H9 (cell line): ENCODE data around the gene ACTN4. TPM values are rescaled to one million over a fixed set of nuclear protein-coding genes. Genes with fewer than 3 reads are reported as not detected.

Experiments
- DNase-seq: peaks from one replicate; pipeline ENCODE4 v3.0.0-alpha.2; 2017
- H2AFZ ChIP-seq: one replicate; pipeline ENCODE4 v1.6.1; 2013; ENCODE audit warnings: mild to moderate bottlenecking, low read length, control low read depth, moderate library complexity
- H2AK5ac ChIP-seq: 2 replicates; pipeline ENCODE4 v1.6.1; 2013; ENCODE audit warnings: low read length, control low read depth, mixed read lengths; ENCODE audit not compliant: insufficient read length
- H2BK120ac ChIP-seq: one replicate; pipeline ENCODE4 v1.6.1; 2013; ENCODE audit warnings: low read depth, mild to moderate bottlenecking, low read length, control low read depth, inconsistent platforms; ENCODE audit not compliant: poor library complexity, severe bottlenecking
- H2BK12ac ChIP-seq: 2 replicates; pipeline ENCODE4 v1.6.1; 2013; ENCODE audit warnings: low read length, control low read depth, mixed read lengths, low read depth; ENCODE audit not compliant: insufficient read length
- H2BK15ac ChIP-seq: 2 replicates; pipeline ENCODE4 v1.6.1; 2013; ENCODE audit warnings: low read depth, low read length, control low read depth
- H2BK20ac ChIP-seq: one replicate; pipeline ENCODE4 v1.6.1; 2013; ENCODE audit warnings: low read depth, mild to moderate bottlenecking, low read length, control low read depth, inconsistent platforms; ENCODE audit not compliant: poor library complexity, severe bottlenecking
- H2BK5ac ChIP-seq: 2 replicates; pipeline ENCODE4 v1.6.1; 2013; ENCODE audit warnings: low read length, control low read depth, mixed read lengths; ENCODE audit not compliant: insufficient read length
- H3K14ac ChIP-seq: 2 replicates; pipeline ENCODE4 v1.6.1; 2013; ENCODE audit warnings: low read length, control low read depth; ENCODE audit not compliant: insufficient read depth
- H3K18ac ChIP-seq: 2 replicates; pipeline ENCODE4 v1.6.1; 2013; ENCODE audit warnings: low read depth, mild to moderate bottlenecking, mixed read lengths, low read length, control low read depth; ENCODE audit not compliant: insufficient read length
- H3K23ac ChIP-seq: 2 replicates; pipeline ENCODE4 v1.6.1; 2013; ENCODE audit warnings: low read length, control low read depth, mixed read lengths, low read depth; ENCODE audit not compliant: insufficient read length
- H3K23me2 ChIP-seq: 2 replicates; pipeline ENCODE4 v1.6.1; 2013; ENCODE audit warnings: low read depth, mild to moderate bottlenecking, mixed read lengths, low read length, control low read depth; ENCODE audit not compliant: insufficient read length, poor library complexity, severe bottlenecking
- H3K27ac ChIP-seq: 2 replicates; pipeline ENCODE4 v1.5.1; 2013; ENCODE audit warnings: low read length, control low read depth, mixed read lengths, low read depth; ENCODE audit not compliant: insufficient read length
- H3K27me3 ChIP-seq: 2 replicates; pipeline ENCODE4 v1.6.1; 2013; ENCODE audit warnings: low read length, control low read depth, inconsistent platforms; ENCODE audit not compliant: insufficient read depth
- H3K4ac ChIP-seq: 2 replicates; pipeline ENCODE4 v1.6.1; 2013; ENCODE audit warnings: low read depth, mild to moderate bottlenecking, control low read depth, inconsistent platforms, low read length, moderate library complexity
- H3K4me1 ChIP-seq: 2 replicates; pipeline ENCODE4 v1.6.1; 2013; ENCODE audit warnings: low read length, control low read depth, inconsistent platforms; ENCODE audit not compliant: insufficient read depth
- H3K4me2 ChIP-seq: 2 replicates; pipeline ENCODE4 v1.6.1; 2013; ENCODE audit warnings: low read length, control low read depth, mixed read lengths; ENCODE audit not compliant: insufficient read length, insufficient read depth
- H3K56ac ChIP-seq: 2 replicates; pipeline ENCODE4 v1.6.1; 2013; ENCODE audit warnings: low read depth, mild to moderate bottlenecking, mixed read lengths, low read length, control low read depth; ENCODE audit not compliant: insufficient read length
- H3K79me1 ChIP-seq: 2 replicates; pipeline ENCODE4 v1.6.1; 2013; ENCODE audit warnings: low read depth, mild to moderate bottlenecking, moderate library complexity, low read length, control low read depth, inconsistent platforms; ENCODE audit not compliant: insufficient read depth, poor library complexity, severe bottlenecking
- H3K79me2 ChIP-seq: 2 replicates; pipeline ENCODE4 v1.6.1; 2013; ENCODE audit warnings: low read length, control low read depth, inconsistent platforms; ENCODE audit not compliant: insufficient read depth
- H3K9ac ChIP-seq: 2 replicates; pipeline ENCODE4 v1.6.1; 2013; ENCODE audit warnings: low read length, control low read depth, mixed read lengths; ENCODE audit not compliant: insufficient read length; ENCODE audit errors: extremely low read depth
- H3K9me3 ChIP-seq: one replicate; pipeline ENCODE4 v1.6.1; 2013; ENCODE audit warnings: low read depth, low read length, inconsistent platforms; ENCODE audit not compliant: control insufficient read depth
- H3T11ph ChIP-seq: one replicate; pipeline ENCODE4 v1.6.1; 2013; ENCODE audit warnings: mild to moderate bottlenecking, low read length, control low read depth, inconsistent platforms
- H4K20me1 ChIP-seq: one replicate; pipeline ENCODE4 v1.6.1; 2013; ENCODE audit not compliant: control insufficient read depth, insufficient read length, insufficient read depth
- H4K5ac ChIP-seq: 2 replicates; pipeline ENCODE4 v1.6.1; 2013; ENCODE audit warnings: low read depth, mild to moderate bottlenecking, mixed read lengths, low read length, control low read depth; ENCODE audit not compliant: insufficient read length
- H4K8ac ChIP-seq: replicated peaks from 2 replicates; pipeline ENCODE4 v1.6.1; 2013; ENCODE audit warnings: low read length, control low read depth, mixed read lengths, low read depth; ENCODE audit not compliant: insufficient read length
- H4K91ac ChIP-seq: 2 replicates; pipeline ENCODE4 v1.6.1; 2013; ENCODE audit warnings: low read depth, mild to moderate bottlenecking, moderate library complexity, mixed read lengths, low read length, control low read depth; ENCODE audit not compliant: insufficient read length
- H3K27ac Mint-ChIP-seq, 3 experiments: 2 replicates in 2 of 3; 3 replicates in 1 of 3; pipeline ENCODE4 v1.8.0; 2020 to 2021; ENCODE audit warnings: mixed read lengths in 3 of 3, mild to moderate bottlenecking in 1 of 3, moderate library complexity in 1 of 3
- H3K27me3 Mint-ChIP-seq: 2 replicates; pipeline ENCODE4 v1.8.0; 2021; ENCODE audit warnings: low read depth, mild to moderate bottlenecking, moderate library complexity, mixed read lengths
- H3K36me3 Mint-ChIP-seq, 3 experiments: 2 replicates in 2 of 3; 3 replicates in 1 of 3; pipeline ENCODE4 v1.8.0; 2020 to 2021; ENCODE audit warnings: low read depth in 3 of 3, mixed read lengths in 3 of 3; ENCODE audit not compliant: insufficient read depth in 1 of 3
- H3K4me1 Mint-ChIP-seq, 2 experiments: 2 replicates each; pipeline ENCODE4 v1.8.0; 2020; ENCODE audit warnings: mixed read lengths in 2 of 2
- H3K4me3 Mint-ChIP-seq, 2 experiments: 2 replicates in 1 of 2; 3 replicates in 1 of 2; pipeline ENCODE4 v1.8.0; 2020 to 2021; ENCODE audit warnings: mild to moderate bottlenecking in 2 of 2, mixed read lengths in 2 of 2, moderate library complexity in 1 of 2
- H3K9me3 Mint-ChIP-seq, 2 experiments: 2 replicates in 1 of 2; 3 replicates in 1 of 2; pipeline ENCODE4 v1.8.0; 2020; ENCODE audit warnings: mild to moderate bottlenecking in 2 of 2, mixed read lengths in 2 of 2, moderate library complexity in 1 of 2
- CTCF ChIP-seq: fragments of 200-600 bp; sonication (generic); conservative IDR thresholded peaks from 3 replicates; pipeline ENCODE4 v1.8.0; 2021; ENCODE audit warnings: antibody characterized with exemption, mild to moderate bottlenecking
- WGBS: extraction: QIAGEN DNeasy Blood & Tissue Kit; methylation state at CpG from one replicate; pipeline ENCODE4 v1.1.7; 2013; ENCODE audit warnings: missing lambda C conversion rate, low lambda C conversion rate, mixed read lengths; ENCODE audit not compliant: insufficient read length; ENCODE audit errors: extremely low coverage; 5-methylcytosine and 5-hydroxymethylcytosine counted together
- total RNA-seq: library from RNA; stranded (reverse); gene quantifications from 2 replicates; pipeline ENCODE4 v1.2.1, GENCODE V29; 2021

ACTN4 gene
- total RNA-seq, 1 experiment from 2014 or later, result 369 TPM

DNA sequence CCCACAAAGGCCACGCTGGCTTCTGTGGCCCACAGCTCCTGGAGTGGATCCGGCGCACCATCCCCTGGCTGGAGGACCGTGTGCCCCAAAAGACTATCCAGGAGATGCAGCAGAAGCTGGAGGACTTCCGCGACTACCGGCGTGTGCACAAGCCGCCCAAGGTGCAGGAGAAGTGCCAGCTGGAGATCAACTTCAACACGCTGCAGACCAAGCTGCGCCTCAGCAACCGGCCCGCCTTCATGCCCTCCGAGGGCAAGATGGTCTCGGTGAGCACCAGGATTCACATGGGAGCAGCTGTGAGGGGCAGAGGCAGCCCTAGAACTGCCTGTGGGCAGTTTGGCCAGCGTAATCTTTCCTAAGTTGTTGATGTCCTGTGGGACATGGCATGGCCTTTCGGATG, 69.6 kb downstream of the ACTN4 start:
- H3K4me2 ChIP-seq, result no peak overlapping the region
- no peaks in the 10 kb centered on the region for H3K79me1 ChIP-seq
- no peak for DNase-seq
- H3K18ac ChIP-seq, result no peak overlapping the region
- no peak overlapping the region for H3K4ac ChIP-seq
- H2AFZ ChIP-seq, result no peak overlapping the region
- no CpG with 5 or more reads among the region's 17 CpGs for WGBS
- no peak overlapping the region for H4K8ac ChIP-seq
- TF ChIP-seq CTCF, result no peak
- no peak overlapping the region for H3K27ac ChIP-seq
- H3K36me3 Mint-ChIP-seq, result peaks cover 31 to 70% (median 68%) of the 10 kb centered on the region in 3 experiments; a peak in 6 of 7 replicates
- no peak overlapping the region for H2BK20ac ChIP-seq
- H2BK120ac ChIP-seq, result no peak overlapping the region
- H3K23ac ChIP-seq, result no peak overlapping the region
- no peak overlapping the region for H3K56ac ChIP-seq
- H3K27me3 Mint-ChIP-seq, result no peaks in the 10 kb centered on the region
- no peaks in the 10 kb centered on the region for H3K23me2 ChIP-seq
- H2BK12ac ChIP-seq, result no peak overlapping the region
- H2AK5ac ChIP-seq, result no peak overlapping the region
- no peak overlapping the region for H2BK5ac ChIP-seq
- no peak overlapping the region for H2BK15ac ChIP-seq
- no peak overlapping the region; a peak in 1 of 7 replicates for H3K27ac Mint-ChIP-seq
- no peak overlapping the region for H4K91ac ChIP-seq
- no peak overlapping the region for H3K14ac ChIP-seq
- H3K4me1 ChIP-seq, result no peaks in the 10 kb centered on the region
- H3K79me2 ChIP-seq, result no peaks in the 10 kb centered on the region
- no peak overlapping the region for H4K5ac ChIP-seq
- H4K20me1 ChIP-seq, result no peaks in the 10 kb centered on the region
- H3T11ph ChIP-seq, result no peak overlapping the region
- H3K9me3 Mint-ChIP-seq, result no peaks in the 10 kb centered on the region
- no peak overlapping the region for H3K9ac ChIP-seq
- peaks cover 0 to 4% of the 10 kb centered on the region in 2 experiments; a peak in 1 of 4 replicates for H3K4me1 Mint-ChIP-seq
- H3K27me3 ChIP-seq, result no peaks in the 10 kb centered on the region
- H3K9me3 ChIP-seq, result no peaks in the 10 kb centered on the region
- H3K4me3 Mint-ChIP-seq, result no peak overlapping the region
